Endothelial cell of umbilical vein (primary cell): Measurements from ENCODE around the gene POU5F1.
"Not testable (repeated sequence)": the region's sequence is repeated elsewhere in the genome, so short reads cannot be mapped to it uniquely, and the experiment has no call there.

Experiments
- FOS ChIP-seq: IDR thresholded peaks from 2 replicates; pipeline ENCODE4 v1.6.1; 2011; ENCODE audit warnings: mild to moderate bottlenecking, low read length, moderate library complexity, borderline replicate concordance; ENCODE audit not compliant: insufficient read depth
- POLR2A ChIP-seq: IDR thresholded peaks from 2 replicates; pipeline ENCODE4 v1.6.1; 2012; ENCODE audit warnings: low read depth, mild to moderate bottlenecking, control low read depth, low read length
- TF ChIP-seq, protein P1 (sequence below), 2 donors: IDR thresholded peaks; 1 replicate in 1 of 2; 2 replicates in 1 of 2; pipeline ENCODE4 v1.5.1; 2011; ENCODE audit warnings: low read length in 2 of 2, mild to moderate bottlenecking in 2 of 2, moderate library complexity in 2 of 2, control low read depth in 1 of 2, inconsistent platforms in 1 of 2, low read depth in 1 of 2; ENCODE audit not compliant: insufficient read depth in 1 of 2; ENCODE audit errors: extremely low read depth in 1 of 2

- TF ChIP-seq, protein P1, sequence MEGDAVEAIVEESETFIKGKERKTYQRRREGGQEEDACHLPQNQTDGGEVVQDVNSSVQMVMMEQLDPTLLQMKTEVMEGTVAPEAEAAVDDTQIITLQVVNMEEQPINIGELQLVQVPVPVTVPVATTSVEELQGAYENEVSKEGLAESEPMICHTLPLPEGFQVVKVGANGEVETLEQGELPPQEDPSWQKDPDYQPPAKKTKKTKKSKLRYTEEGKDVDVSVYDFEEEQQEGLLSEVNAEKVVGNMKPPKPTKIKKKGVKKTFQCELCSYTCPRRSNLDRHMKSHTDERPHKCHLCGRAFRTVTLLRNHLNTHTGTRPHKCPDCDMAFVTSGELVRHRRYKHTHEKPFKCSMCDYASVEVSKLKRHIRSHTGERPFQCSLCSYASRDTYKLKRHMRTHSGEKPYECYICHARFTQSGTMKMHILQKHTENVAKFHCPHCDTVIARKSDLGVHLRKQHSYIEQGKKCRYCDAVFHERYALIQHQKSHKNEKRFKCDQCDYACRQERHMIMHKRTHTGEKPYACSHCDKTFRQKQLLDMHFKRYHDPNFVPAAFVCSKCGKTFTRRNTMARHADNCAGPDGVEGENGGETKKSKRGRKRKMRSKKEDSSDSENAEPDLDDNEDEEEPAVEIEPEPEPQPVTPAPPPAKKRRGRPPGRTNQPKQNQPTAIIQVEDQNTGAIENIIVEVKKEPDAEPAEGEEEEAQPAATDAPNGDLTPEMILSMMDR (IDR thresholded peaks at IDR 0.05; ENCODE audit: extremely low read depth in 1 of 2, insufficient read depth in 1 of 2, low read depth in 1 of 2, low read length in 2 of 2) = not testable (repeated sequence)
- not testable (repeated sequence) for TF ChIP-seq POLR2A, FOS
Observed at GRCh38 chr6:31183287-31183686, 12.8 kb upstream of the POU5F1 start.
